Astrocyte (in vitro differentiated cells and primary cell): ENCODE results near the gene KCTD12. TPM values are rescaled to one million over a fixed set of nuclear protein-coding genes. Genes with fewer than 3 reads are reported as not detected.

Experiments used
- DNase-seq: peaks from one replicate; pipeline ENCODE4 v3.0.0-alpha.2; 2010; ENCODE audit warnings: low read depth
- FAIRE-seq: peaks from 2 replicates; lab custom pipeline; 2011; peaks lifted over from hg19 to GRCh38; lab: Jason Lieb, UNC
- H2AFZ ChIP-seq: 2 replicates; pipeline ENCODE4 v1.6.0; 2012; ENCODE audit warnings: low read depth, low read length, inconsistent platforms
- H3K27ac ChIP-seq: 2 replicates; pipeline ENCODE4 v1.5.1; 2011; ENCODE audit warnings: low read depth, low read length, inconsistent platforms
- H3K27me3 ChIP-seq: 2 replicates; pipeline ENCODE4 v1.6.0; 2011; ENCODE audit warnings: low read length, inconsistent platforms; ENCODE audit not compliant: insufficient read depth
- H3K36me3 ChIP-seq: 2 replicates; pipeline ENCODE4 v1.5.1; 2011; ENCODE audit warnings: low read length, inconsistent platforms; ENCODE audit not compliant: insufficient read depth
- H3K4me1 ChIP-seq: 2 replicates; pipeline ENCODE4 v1.5.1; 2011; ENCODE audit warnings: low read length, inconsistent platforms; ENCODE audit not compliant: insufficient read depth
- H3K4me2 ChIP-seq: 2 replicates; pipeline ENCODE4 v1.6.0; 2012; ENCODE audit warnings: low read length, inconsistent platforms
- H3K4me3 ChIP-seq: 2 replicates; pipeline ENCODE4 v1.5.1; 2011; ENCODE audit warnings: low read depth, mild to moderate bottlenecking, low read length, inconsistent platforms; ENCODE audit not compliant: insufficient read depth
- H3K79me2 ChIP-seq: 2 replicates; pipeline ENCODE4 v1.6.0; 2012; ENCODE audit warnings: mild to moderate bottlenecking, low read length, inconsistent platforms; ENCODE audit not compliant: insufficient read depth
- H3K9ac ChIP-seq: 2 replicates; pipeline ENCODE4 v1.6.0; 2012; ENCODE audit warnings: mild to moderate bottlenecking, low read length, inconsistent platforms
- H3K9me3 ChIP-seq: 2 replicates; pipeline ENCODE4 v1.5.1; 2012; ENCODE audit warnings: low read depth, mild to moderate bottlenecking, low read length, inconsistent platforms; ENCODE audit not compliant: insufficient read depth
- H4K20me1 ChIP-seq: 2 replicates; pipeline ENCODE4 v1.6.0; 2012; ENCODE audit warnings: low read length, inconsistent platforms; ENCODE audit not compliant: insufficient read depth
- H3K27ac Mint-ChIP-seq: one replicate; pipeline ENCODE4 v1.8.0; 2021; ENCODE audit warnings: mild to moderate bottlenecking, mixed read lengths; ENCODE audit not compliant: unreplicated experiment
- H3K27me3 Mint-ChIP-seq: one replicate; pipeline ENCODE4 v1.8.0; 2021; ENCODE audit warnings: low read depth, mixed read lengths; ENCODE audit not compliant: unreplicated experiment
- H3K36me3 Mint-ChIP-seq: one replicate; pipeline ENCODE4 v1.8.0; 2021; ENCODE audit warnings: low read depth, mixed read lengths; ENCODE audit not compliant: unreplicated experiment
- H3K4me1 Mint-ChIP-seq: one replicate; pipeline ENCODE4 v1.8.0; 2021; ENCODE audit warnings: low read depth, mixed read lengths; ENCODE audit not compliant: unreplicated experiment
- H3K4me3 Mint-ChIP-seq: one replicate; pipeline ENCODE4 v1.8.0; 2021; ENCODE audit warnings: mild to moderate bottlenecking, moderate library complexity, mixed read lengths; ENCODE audit not compliant: unreplicated experiment
- H3K9me3 Mint-ChIP-seq: one replicate; pipeline ENCODE4 v1.8.0; 2021; ENCODE audit warnings: mild to moderate bottlenecking, mixed read lengths; ENCODE audit not compliant: unreplicated experiment
- CTCF ChIP-seq: IDR thresholded peaks from 2 replicates; pipeline ENCODE4 v1.5.1; 2011; ENCODE audit warnings: low read depth, mild to moderate bottlenecking, inconsistent platforms, low read length, moderate library complexity; ENCODE audit not compliant: insufficient read depth
- EZH2 ChIP-seq: IDR thresholded peaks from 2 replicates; pipeline ENCODE4 v1.6.1; 2012; ENCODE audit warnings: mild to moderate bottlenecking, low read length, inconsistent platforms; ENCODE audit not compliant: insufficient read depth
- total RNA-seq: library from RNA; stranded (reverse); gene quantifications from 2 replicates; pipeline ENCODE4 v1.2.1, GENCODE V29; 2021

Gene KCTD12
- total RNA-seq, 1 donor from 2014 or later, result 13.7 TPM

- FAIRE-seq, result no peak
- no peaks in the 10 kb centered on the region for H3K79me2 ChIP-seq
- no peaks in the 10 kb centered on the region for H3K27me3 ChIP-seq
Measured at GRCh38 chr13:76875271-76875815, 10.9 kb downstream of the KCTD12 start.

GRCh38 chr13:76874479-76874878 lies 11.7 kb downstream of the KCTD12 start:
- no peak overlapping the region for H3K4me3 ChIP-seq
- no peaks in the 10 kb centered on the region for H3K4me1 ChIP-seq
- H3K4me3 Mint-ChIP-seq, result no peak overlapping the region
- H3K27me3 Mint-ChIP-seq, result peaks cover 4% of the 10 kb centered on the region
- no peak overlapping the region for H2AFZ ChIP-seq
- no peak overlapping the region for H3K4me2 ChIP-seq
- H3K79me2 ChIP-seq, result no peaks in the 10 kb centered on the region
- H3K36me3 Mint-ChIP-seq, result no peaks in the 10 kb centered on the region
- H3K27ac ChIP-seq, result no peak overlapping the region
- TF ChIP-seq EZH2 (no peak), CTCF (no peak)
- no peaks in the 10 kb centered on the region for H3K27me3 ChIP-seq
- peaks cover 5% of the 10 kb centered on the region for H3K4me1 Mint-ChIP-seq
- H3K36me3 ChIP-seq, result no peaks in the 10 kb centered on the region
- H3K9ac ChIP-seq, result no peak overlapping the region
- H3K9me3 Mint-ChIP-seq, result peaks cover 3% of the 10 kb centered on the region
- FAIRE-seq (no peak), DNase-seq (no peak)
- H3K27ac Mint-ChIP-seq, result no peak overlapping the region
- no peaks in the 10 kb centered on the region for H3K9me3 ChIP-seq
- no peaks in the 10 kb centered on the region for H4K20me1 ChIP-seq

More at GRCh38 chr13:76875271-76875815, 10.9 kb downstream of the KCTD12 start:
- no peak overlapping the region for H3K27ac Mint-ChIP-seq
- Histone ChIP-seq H3K4me1 (peaks cover 5% of the 10 kb centered on the region), H2AFZ (no peak overlapping the region), H3K9me3 (no peaks in the 10 kb centered on the region), H3K4me2 (no peak overlapping the region), H4K20me1 (no peaks in the 10 kb centered on the region), H3K9ac (no peak overlapping the region), H3K4me3 (no peak overlapping the region), H3K36me3 (no peaks in the 10 kb centered on the region), H3K27ac (no peak overlapping the region)
- H3K4me3 Mint-ChIP-seq, result no peak overlapping the region
- H3K9me3 Mint-ChIP-seq, result peaks cover 3% of the 10 kb centered on the region
- H3K36me3 Mint-ChIP-seq, result no peaks in the 10 kb centered on the region
- TF ChIP-seq CTCF (no peak), EZH2 (no peak)
- no peak for DNase-seq
- H3K4me1 Mint-ChIP-seq, result peaks cover 6% of the 10 kb centered on the region
- H3K27me3 Mint-ChIP-seq, result peaks cover 4% of the 10 kb centered on the region

GRCh38 chr13:76873445-76873844 lies 12.8 kb downstream of the KCTD12 start:
- no peak overlapping the region for H2AFZ ChIP-seq
- no peak overlapping the region for H3K27ac Mint-ChIP-seq
- no peak overlapping the region for H3K4me3 ChIP-seq
- H3K4me1 ChIP-seq, result no peaks in the 10 kb centered on the region
- no peak overlapping the region for H3K4me3 Mint-ChIP-seq
- no peaks in the 10 kb centered on the region for H3K36me3 Mint-ChIP-seq
- peaks cover 4% of the 10 kb centered on the region for H3K27me3 Mint-ChIP-seq
- no peaks in the 10 kb centered on the region for H3K9me3 ChIP-seq
- H3K27me3 ChIP-seq, result no peaks in the 10 kb centered on the region
- no peaks in the 10 kb centered on the region for H3K36me3 ChIP-seq
- no peak overlapping the region for H3K27ac ChIP-seq
- no peak for DNase-seq
- H3K4me2 ChIP-seq, result no peak overlapping the region
- no peak for TF ChIP-seq CTCF
- TF ChIP-seq EZH2, result no peak
- no peak for FAIRE-seq
- peaks cover 2% of the 10 kb centered on the region for H3K4me1 Mint-ChIP-seq
- no peaks in the 10 kb centered on the region for H4K20me1 ChIP-seq
- no peaks in the 10 kb centered on the region for H3K79me2 ChIP-seq
- no peak overlapping the region for H3K9ac ChIP-seq
- peaks cover 3% of the 10 kb centered on the region for H3K9me3 Mint-ChIP-seq
